Measurements from ENCODE around the gene ETV6.

- TF ChIP-seq POLR2A (conservative IDR thresholded peaks at IDR 0.05) (no peak), EP300 (IDR thresholded peaks at IDR 0.05; ENCODE audit: low read length) (no peak), ZBTB40 (IDR thresholded peaks at IDR 0.05) (no peak), ZBTB40 (CRISPR knock-in tag; IDR thresholded peaks at IDR 0.05) (no peak), TBP (optimal IDR thresholded peaks at IDR 0.05; ENCODE audit: low read depth, low read length) (no peak), RAD51 (IDR thresholded peaks at IDR 0.05; ENCODE audit: borderline replicate concordance, low read depth) (no peak)
- TF ChIP-seq, protein P1, sequence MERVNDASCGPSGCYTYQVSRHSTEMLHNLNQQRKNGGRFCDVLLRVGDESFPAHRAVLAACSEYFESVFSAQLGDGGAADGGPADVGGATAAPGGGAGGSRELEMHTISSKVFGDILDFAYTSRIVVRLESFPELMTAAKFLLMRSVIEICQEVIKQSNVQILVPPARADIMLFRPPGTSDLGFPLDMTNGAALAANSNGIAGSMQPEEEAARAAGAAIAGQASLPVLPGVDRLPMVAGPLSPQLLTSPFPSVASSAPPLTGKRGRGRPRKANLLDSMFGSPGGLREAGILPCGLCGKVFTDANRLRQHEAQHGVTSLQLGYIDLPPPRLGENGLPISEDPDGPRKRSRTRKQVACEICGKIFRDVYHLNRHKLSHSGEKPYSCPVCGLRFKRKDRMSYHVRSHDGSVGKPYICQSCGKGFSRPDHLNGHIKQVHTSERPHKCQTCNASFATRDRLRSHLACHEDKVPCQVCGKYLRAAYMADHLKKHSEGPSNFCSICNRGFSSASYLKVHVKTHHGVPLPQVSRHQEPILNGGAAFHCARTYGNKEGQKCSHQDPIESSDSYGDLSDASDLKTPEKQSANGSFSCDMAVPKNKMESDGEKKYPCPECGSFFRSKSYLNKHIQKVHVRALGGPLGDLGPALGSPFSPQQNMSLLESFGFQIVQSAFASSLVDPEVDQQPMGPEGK (CRISPR knock-in tag; IDR thresholded peaks at IDR 0.05; ENCODE audit: borderline replicate concordance), result no peak
Observed at GRCh38 chr12:11929714-11930113, 280.2 kb downstream of the ETV6 start.
